WTC11 (cell line): ENCODE results near the gene ANO7. TPM values are rescaled to one million over a fixed set of nuclear protein-coding genes. Genes with fewer than 3 reads are reported as not detected.

Source experiments
- ATAC-seq: fragments of 200-7000 bp; cut with Tn5 transposase; 2 replicates; pipeline ENCODE4 v1.10.0; 2021; ENCODE audit warnings: mild to moderate bottlenecking, moderate library complexity
- CTCF ChIA-PET: fragments of 300-600 bp; sonication (Branson Sonifier 250); formaldehyde crosslinking; loops from one replicate; lab custom pipeline; 2021; ENCODE audit warnings: antibody characterized with exemption; lab: Charles Lee
- POLR2A ChIA-PET: fragments of 350-600 bp; sonication (Branson Sonifier 250); formaldehyde crosslinking; loops from one replicate; lab custom pipeline; 2021; ENCODE audit warnings: antibody characterized with exemption; lab: Charles Lee
- DNase-seq: peaks from one replicate; pipeline ENCODE4 v3.0.0; 2021; ENCODE audit warnings: low spot score
- H3K27ac Mint-ChIP-seq: 2 replicates; pipeline ENCODE4 v1.8.0; 2021; ENCODE audit warnings: mixed read lengths
- H3K27me3 Mint-ChIP-seq: 2 replicates; pipeline ENCODE4 v1.8.0; 2021; ENCODE audit warnings: low read depth, mild to moderate bottlenecking, moderate library complexity, mixed read lengths
- H3K36me3 Mint-ChIP-seq: 2 replicates; pipeline ENCODE4 v1.8.0; 2021; ENCODE audit warnings: mixed read lengths
- H3K4me1 Mint-ChIP-seq: 2 replicates; pipeline ENCODE4 v1.8.0; 2022; ENCODE audit warnings: mixed read lengths
- H3K4me3 Mint-ChIP-seq: 2 replicates; pipeline ENCODE4 v1.8.0; 2021; ENCODE audit warnings: mild to moderate bottlenecking, moderate library complexity, mixed read lengths
- H3K9me3 Mint-ChIP-seq: 2 replicates; pipeline ENCODE4 v1.8.0; 2021; ENCODE audit warnings: mixed read lengths
- ELF4 ChIP-seq: sonication (generic); formaldehyde crosslinking; IDR thresholded peaks from 2 replicates; pipeline ENCODE4 v1.8.1; 2022; ENCODE audit warnings: low read depth, mild to moderate bottlenecking, moderate library complexity, missing genetic modification reagents
- FOXJ3 ChIP-seq: sonication (generic); formaldehyde crosslinking; IDR thresholded peaks from 2 replicates; pipeline ENCODE4 v1.9.0; 2021; ENCODE audit warnings: missing genetic modification reagents, mild to moderate bottlenecking, borderline replicate concordance
- FOXK1 ChIP-seq: sonication (generic); formaldehyde crosslinking; IDR thresholded peaks from 2 replicates; pipeline ENCODE4 v1.8.0; 2022; ENCODE audit warnings: mild to moderate bottlenecking, moderate library complexity, missing genetic modification reagents
- GABPB1 ChIP-seq: sonication (generic); formaldehyde crosslinking; IDR thresholded peaks from 2 replicates; pipeline ENCODE4 v1.8.1; 2023; ENCODE audit warnings: mild to moderate bottlenecking, missing genetic modification reagents
- HMGA2 ChIP-seq: fragments of 250-450 bp; sonication (Bioruptor Pico); IDR thresholded peaks from 2 replicates; pipeline ENCODE4 v1.4.0; 2021; ENCODE audit warnings: mild to moderate bottlenecking, moderate library complexity
- NFATC4 ChIP-seq: fragments of 250-450 bp; sonication (Bioruptor Pico); IDR thresholded peaks from 2 replicates; pipeline ENCODE4 v1.9.0; 2021; ENCODE audit warnings: mild to moderate bottlenecking
- NFE2L1 ChIP-seq: sonication (generic); formaldehyde crosslinking; IDR thresholded peaks from 2 replicates; pipeline ENCODE4 v1.8.1; 2023; ENCODE audit warnings: missing genetic modification reagents
- TEAD1 ChIP-seq: sonication (generic); formaldehyde crosslinking; IDR thresholded peaks from 2 replicates; pipeline ENCODE4 v1.8.0; 2022; ENCODE audit warnings: mild to moderate bottlenecking, missing genetic modification reagents
- ZNF121 ChIP-seq: sonication (generic); formaldehyde crosslinking; IDR thresholded peaks from 2 replicates; pipeline ENCODE4 v1.8.0; 2023; ENCODE audit warnings: missing genetic modification reagents
- ZNF219 ChIP-seq: sonication (generic); formaldehyde crosslinking; IDR thresholded peaks from 2 replicates; pipeline ENCODE4 v1.8.0; 2023; ENCODE audit warnings: missing genetic modification reagents, mild to moderate bottlenecking, borderline replicate concordance
- ZNF263 ChIP-seq: sonication (generic); formaldehyde crosslinking; IDR thresholded peaks from 2 replicates; pipeline ENCODE4 v1.8.1; 2022; ENCODE audit warnings: low read depth, mild to moderate bottlenecking, moderate library complexity, missing genetic modification reagents
- ZNF396 ChIP-seq: fragments of 250-450 bp; sonication (Bioruptor Pico); IDR thresholded peaks from 2 replicates; pipeline ENCODE4 v1.8.0; 2021; ENCODE audit warnings: mild to moderate bottlenecking, moderate library complexity, borderline replicate concordance
- ZNF423 ChIP-seq: fragments of 250-450 bp; sonication (Bioruptor Pico); IDR thresholded peaks from 2 replicates; pipeline ENCODE4 v2.1.2; 2022; ENCODE audit warnings: mild to moderate bottlenecking, moderate library complexity
- total RNA-seq: library from RNA; stranded (reverse); gene quantifications from 3 replicates; pipeline ENCODE4 v1.2.3, GENCODE V29; 2021
- TF ChIP-seq, protein P1 (sequence below): sonication (generic); formaldehyde crosslinking; IDR thresholded peaks from 2 replicates; pipeline ENCODE4 v1.8.1; 2022; ENCODE audit warnings: low read depth, mild to moderate bottlenecking, moderate library complexity, missing genetic modification reagents, borderline replicate concordance
- TF ChIP-seq, protein P2 (sequence below): sonication (generic); formaldehyde crosslinking; IDR thresholded peaks from 2 replicates; pipeline ENCODE4 v1.8.0; 2022; ENCODE audit warnings: missing genetic modification reagents
- TF ChIP-seq, protein P3 (sequence below): sonication (generic); formaldehyde crosslinking; conservative IDR thresholded peaks from 2 replicates; pipeline ENCODE4 v1.8.1; 2022; ENCODE audit warnings: mild to moderate bottlenecking, missing genetic modification reagents
- TF ChIP-seq, protein P4 (sequence below): sonication (generic); formaldehyde crosslinking; IDR thresholded peaks from 2 replicates; pipeline ENCODE4 v1.8.1; 2023; ENCODE audit warnings: mild to moderate bottlenecking, missing genetic modification reagents
- TF ChIP-seq, protein P5 (sequence below): fragments of 200-600 bp; IDR thresholded peaks from 2 replicates; pipeline ENCODE4 v1.8.0; 2022; ENCODE audit warnings: antibody characterized with exemption
- TF ChIP-seq, protein P6 (sequence below): sonication (generic); formaldehyde crosslinking; IDR thresholded peaks from 2 replicates; pipeline ENCODE4 v1.8.0; 2022; ENCODE audit warnings: mild to moderate bottlenecking, missing genetic modification reagents
- TF ChIP-seq, protein P7 (sequence below): fragments of 250-450 bp; sonication (Bioruptor Pico); IDR thresholded peaks from 2 replicates; pipeline ENCODE4 v2.1.2; 2022; ENCODE audit warnings: mild to moderate bottlenecking, moderate library complexity
- TF ChIP-seq, protein P8 (sequence below): sonication (generic); formaldehyde crosslinking; IDR thresholded peaks from 2 replicates; pipeline ENCODE4 v1.8.0; 2022; ENCODE audit warnings: mild to moderate bottlenecking, missing genetic modification reagents
- TF ChIP-seq, protein P9 (sequence below): sonication (generic); formaldehyde crosslinking; IDR thresholded peaks from 2 replicates; pipeline ENCODE4 v1.8.1; 2022; ENCODE audit warnings: mild to moderate bottlenecking, missing genetic modification reagents, moderate library complexity, borderline replicate concordance

Gene ANO7
- total RNA-seq, 1 experiment from 2014 or later, result 8.0 TPM

DNA sequence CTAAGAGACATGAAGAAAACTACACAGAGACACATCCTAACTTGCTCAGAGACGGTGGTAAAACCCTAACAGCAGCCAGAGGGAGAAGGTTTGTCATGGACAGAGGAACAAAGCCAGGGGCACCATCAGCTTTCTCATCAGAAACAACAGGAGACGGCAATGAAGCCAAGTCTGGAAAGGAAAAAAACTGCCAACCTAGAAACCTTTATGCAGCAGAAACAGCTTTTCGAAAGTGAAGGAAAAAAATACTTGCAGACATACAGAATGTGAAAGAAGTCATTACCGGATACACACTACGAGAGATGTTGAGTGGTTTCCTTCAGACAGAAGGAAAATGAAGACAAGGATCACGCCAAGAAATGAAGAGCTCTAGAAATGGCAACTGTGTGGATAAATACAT is 55.9 kb downstream of the ANO7 start:
- Mint-ChIP-seq H3K9me3 (no peaks in the 10 kb centered on the region), H3K27ac (no peak overlapping the region), H3K27me3 (no peaks in the 10 kb centered on the region), H3K4me3 (no peak overlapping the region), H3K4me1 (no peaks in the 10 kb centered on the region), H3K36me3 (peaks cover 92% of the 10 kb centered on the region)
- POLR2A ChIA-PET, result no interaction called here
- TF ChIP-seq FOXJ3 (CRISPR knock-in tag), result no peak
- TF ChIP-seq, protein P1, sequence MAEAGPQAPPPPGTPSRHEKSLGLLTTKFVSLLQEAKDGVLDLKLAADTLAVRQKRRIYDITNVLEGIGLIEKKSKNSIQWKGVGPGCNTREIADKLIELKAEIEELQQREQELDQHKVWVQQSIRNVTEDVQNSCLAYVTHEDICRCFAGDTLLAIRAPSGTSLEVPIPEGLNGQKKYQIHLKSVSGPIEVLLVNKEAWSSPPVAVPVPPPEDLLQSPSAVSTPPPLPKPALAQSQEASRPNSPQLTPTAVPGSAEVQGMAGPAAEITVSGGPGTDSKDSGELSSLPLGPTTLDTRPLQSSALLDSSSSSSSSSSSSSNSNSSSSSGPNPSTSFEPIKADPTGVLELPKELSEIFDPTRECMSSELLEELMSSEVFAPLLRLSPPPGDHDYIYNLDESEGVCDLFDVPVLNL (CRISPR knock-in tag), result no peak
- TF ChIP-seq ZNF396 (CRISPR knock-in tag), result no peak
- TF ChIP-seq, protein P2, sequence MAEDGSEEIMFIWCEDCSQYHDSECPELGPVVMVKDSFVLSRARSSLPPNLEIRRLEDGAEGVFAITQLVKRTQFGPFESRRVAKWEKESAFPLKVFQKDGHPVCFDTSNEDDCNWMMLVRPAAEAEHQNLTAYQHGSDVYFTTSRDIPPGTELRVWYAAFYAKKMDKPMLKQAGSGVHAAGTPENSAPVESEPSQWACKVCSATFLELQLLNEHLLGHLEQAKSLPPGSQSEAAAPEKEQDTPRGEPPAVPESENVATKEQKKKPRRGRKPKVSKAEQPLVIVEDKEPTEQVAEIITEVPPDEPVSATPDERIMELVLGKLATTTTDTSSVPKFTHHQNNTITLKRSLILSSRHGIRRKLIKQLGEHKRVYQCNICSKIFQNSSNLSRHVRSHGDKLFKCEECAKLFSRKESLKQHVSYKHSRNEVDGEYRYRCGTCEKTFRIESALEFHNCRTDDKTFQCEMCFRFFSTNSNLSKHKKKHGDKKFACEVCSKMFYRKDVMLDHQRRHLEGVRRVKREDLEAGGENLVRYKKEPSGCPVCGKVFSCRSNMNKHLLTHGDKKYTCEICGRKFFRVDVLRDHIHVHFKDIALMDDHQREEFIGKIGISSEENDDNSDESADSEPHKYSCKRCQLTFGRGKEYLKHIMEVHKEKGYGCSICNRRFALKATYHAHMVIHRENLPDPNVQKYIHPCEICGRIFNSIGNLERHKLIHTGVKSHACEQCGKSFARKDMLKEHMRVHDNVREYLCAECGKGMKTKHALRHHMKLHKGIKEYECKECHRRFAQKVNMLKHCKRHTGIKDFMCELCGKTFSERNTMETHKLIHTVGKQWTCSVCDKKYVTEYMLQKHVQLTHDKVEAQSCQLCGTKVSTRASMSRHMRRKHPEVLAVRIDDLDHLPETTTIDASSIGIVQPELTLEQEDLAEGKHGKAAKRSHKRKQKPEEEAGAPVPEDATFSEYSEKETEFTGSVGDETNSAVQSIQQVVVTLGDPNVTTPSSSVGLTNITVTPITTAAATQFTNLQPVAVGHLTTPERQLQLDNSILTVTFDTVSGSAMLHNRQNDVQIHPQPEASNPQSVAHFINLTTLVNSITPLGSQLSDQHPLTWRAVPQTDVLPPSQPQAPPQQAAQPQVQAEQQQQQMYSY, result no peak
- TF ChIP-seq, protein P3, sequence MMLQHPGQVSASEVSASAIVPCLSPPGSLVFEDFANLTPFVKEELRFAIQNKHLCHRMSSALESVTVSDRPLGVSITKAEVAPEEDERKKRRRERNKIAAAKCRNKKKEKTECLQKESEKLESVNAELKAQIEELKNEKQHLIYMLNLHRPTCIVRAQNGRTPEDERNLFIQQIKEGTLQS, result no peak
- TF ChIP-seq, protein P4, sequence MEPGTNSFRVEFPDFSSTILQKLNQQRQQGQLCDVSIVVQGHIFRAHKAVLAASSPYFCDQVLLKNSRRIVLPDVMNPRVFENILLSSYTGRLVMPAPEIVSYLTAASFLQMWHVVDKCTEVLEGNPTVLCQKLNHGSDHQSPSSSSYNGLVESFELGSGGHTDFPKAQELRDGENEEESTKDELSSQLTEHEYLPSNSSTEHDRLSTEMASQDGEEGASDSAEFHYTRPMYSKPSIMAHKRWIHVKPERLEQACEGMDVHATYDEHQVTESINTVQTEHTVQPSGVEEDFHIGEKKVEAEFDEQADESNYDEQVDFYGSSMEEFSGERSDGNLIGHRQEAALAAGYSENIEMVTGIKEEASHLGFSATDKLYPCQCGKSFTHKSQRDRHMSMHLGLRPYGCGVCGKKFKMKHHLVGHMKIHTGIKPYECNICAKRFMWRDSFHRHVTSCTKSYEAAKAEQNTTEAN (CRISPR knock-in tag), result no peak
- CTCF ChIA-PET, result no interaction called here
- DNase-seq, result no peak
- ATAC-seq, result no peak

DNA sequence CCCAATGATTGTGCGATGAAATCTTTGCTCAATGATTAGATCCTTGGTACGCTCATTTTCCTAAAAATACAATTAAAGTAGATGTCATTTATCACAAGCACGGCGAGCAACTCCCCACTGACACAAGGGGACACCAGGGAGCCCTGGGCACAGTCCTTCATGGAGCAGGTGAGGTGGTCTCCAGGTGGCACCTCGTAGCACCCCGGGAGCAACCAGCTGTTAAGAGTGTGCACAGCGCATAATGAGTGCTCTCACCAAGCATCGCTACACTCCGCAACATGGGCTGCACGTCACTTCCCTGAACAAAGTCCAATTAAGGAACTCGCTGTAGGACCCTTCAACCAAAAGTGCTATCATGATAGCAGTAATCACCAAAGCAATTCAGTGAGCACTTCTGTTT is 59.8 kb downstream of the ANO7 start:
- no peak for ATAC-seq
- POLR2A ChIA-PET, result no interaction called here
- H3K4me1 Mint-ChIP-seq, result no peaks in the 10 kb centered on the region
- DNase-seq, result no peak
- peaks cover 94% of the 10 kb centered on the region for H3K36me3 Mint-ChIP-seq
- CTCF ChIA-PET, result no interaction called here
- no peak overlapping the region for H3K27ac Mint-ChIP-seq
- H3K27me3 Mint-ChIP-seq, result no peaks in the 10 kb centered on the region
- H3K4me3 Mint-ChIP-seq, result no peak overlapping the region
- H3K9me3 Mint-ChIP-seq, result no peaks in the 10 kb centered on the region
- TF ChIP-seq ZNF423 (CRISPR knock-in tag) (no peak), NFATC4 (no peak), FOXK1 (no peak), ZNF219 (no peak), GABPB1 (CRISPR knock-in tag) (no peak), HMGA2 (CRISPR knock-in tag) (no peak), NFE2L1 (CRISPR knock-in tag) (no peak), ZNF263 (CRISPR knock-in tag) (no peak), ELF4 (CRISPR knock-in tag) (no peak), ZNF121 (CRISPR knock-in tag) (no peak), TEAD1 (CRISPR knock-in tag) (no peak)
- TF ChIP-seq, protein P5, sequence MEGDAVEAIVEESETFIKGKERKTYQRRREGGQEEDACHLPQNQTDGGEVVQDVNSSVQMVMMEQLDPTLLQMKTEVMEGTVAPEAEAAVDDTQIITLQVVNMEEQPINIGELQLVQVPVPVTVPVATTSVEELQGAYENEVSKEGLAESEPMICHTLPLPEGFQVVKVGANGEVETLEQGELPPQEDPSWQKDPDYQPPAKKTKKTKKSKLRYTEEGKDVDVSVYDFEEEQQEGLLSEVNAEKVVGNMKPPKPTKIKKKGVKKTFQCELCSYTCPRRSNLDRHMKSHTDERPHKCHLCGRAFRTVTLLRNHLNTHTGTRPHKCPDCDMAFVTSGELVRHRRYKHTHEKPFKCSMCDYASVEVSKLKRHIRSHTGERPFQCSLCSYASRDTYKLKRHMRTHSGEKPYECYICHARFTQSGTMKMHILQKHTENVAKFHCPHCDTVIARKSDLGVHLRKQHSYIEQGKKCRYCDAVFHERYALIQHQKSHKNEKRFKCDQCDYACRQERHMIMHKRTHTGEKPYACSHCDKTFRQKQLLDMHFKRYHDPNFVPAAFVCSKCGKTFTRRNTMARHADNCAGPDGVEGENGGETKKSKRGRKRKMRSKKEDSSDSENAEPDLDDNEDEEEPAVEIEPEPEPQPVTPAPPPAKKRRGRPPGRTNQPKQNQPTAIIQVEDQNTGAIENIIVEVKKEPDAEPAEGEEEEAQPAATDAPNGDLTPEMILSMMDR, result no peak
- TF ChIP-seq, protein P4 (CRISPR knock-in tag), result no peak
- TF ChIP-seq, protein P6, sequence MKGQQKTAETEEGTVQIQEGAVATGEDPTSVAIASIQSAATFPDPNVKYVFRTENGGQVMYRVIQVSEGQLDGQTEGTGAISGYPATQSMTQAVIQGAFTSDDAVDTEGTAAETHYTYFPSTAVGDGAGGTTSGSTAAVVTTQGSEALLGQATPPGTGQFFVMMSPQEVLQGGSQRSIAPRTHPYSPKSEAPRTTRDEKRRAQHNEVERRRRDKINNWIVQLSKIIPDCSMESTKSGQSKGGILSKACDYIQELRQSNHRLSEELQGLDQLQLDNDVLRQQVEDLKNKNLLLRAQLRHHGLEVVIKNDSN (CRISPR knock-in tag), result no peak
- TF ChIP-seq, protein P7, sequence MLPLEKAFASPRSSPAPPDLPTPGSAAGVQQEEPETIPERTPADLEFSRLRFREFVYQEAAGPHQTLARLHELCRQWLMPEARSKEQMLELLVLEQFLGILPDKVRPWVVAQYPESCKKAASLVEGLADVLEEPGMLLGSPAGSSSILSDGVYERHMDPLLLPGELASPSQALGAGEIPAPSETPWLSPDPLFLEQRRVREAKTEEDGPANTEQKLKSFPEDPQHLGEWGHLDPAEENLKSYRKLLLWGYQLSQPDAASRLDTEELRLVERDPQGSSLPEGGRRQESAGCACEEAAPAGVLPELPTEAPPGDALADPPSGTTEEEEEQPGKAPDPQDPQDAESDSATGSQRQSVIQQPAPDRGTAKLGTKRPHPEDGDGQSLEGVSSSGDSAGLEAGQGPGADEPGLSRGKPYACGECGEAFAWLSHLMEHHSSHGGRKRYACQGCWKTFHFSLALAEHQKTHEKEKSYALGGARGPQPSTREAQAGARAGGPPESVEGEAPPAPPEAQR (CRISPR knock-in tag), result no peak
- TF ChIP-seq, protein P8, sequence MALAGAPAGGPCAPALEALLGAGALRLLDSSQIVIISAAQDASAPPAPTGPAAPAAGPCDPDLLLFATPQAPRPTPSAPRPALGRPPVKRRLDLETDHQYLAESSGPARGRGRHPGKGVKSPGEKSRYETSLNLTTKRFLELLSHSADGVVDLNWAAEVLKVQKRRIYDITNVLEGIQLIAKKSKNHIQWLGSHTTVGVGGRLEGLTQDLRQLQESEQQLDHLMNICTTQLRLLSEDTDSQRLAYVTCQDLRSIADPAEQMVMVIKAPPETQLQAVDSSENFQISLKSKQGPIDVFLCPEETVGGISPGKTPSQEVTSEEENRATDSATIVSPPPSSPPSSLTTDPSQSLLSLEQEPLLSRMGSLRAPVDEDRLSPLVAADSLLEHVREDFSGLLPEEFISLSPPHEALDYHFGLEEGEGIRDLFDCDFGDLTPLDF (CRISPR knock-in tag), result no peak
- TF ChIP-seq, protein P9, sequence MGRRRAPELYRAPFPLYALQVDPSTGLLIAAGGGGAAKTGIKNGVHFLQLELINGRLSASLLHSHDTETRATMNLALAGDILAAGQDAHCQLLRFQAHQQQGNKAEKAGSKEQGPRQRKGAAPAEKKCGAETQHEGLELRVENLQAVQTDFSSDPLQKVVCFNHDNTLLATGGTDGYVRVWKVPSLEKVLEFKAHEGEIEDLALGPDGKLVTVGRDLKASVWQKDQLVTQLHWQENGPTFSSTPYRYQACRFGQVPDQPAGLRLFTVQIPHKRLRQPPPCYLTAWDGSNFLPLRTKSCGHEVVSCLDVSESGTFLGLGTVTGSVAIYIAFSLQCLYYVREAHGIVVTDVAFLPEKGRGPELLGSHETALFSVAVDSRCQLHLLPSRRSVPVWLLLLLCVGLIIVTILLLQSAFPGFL (CRISPR knock-in tag), result no peak
